ENCODE results near the gene TMEM132C.

The TMEM132C gene

GRCh38 chr12:128298091-128298748 lies 31.2 kb downstream of the TMEM132C start:
- TF ChIP-seq TAF1 (IDR thresholded peaks at IDR 0.05; ENCODE audit: borderline replicate concordance, insufficient read depth, low read length) (no peak), REST (IDR thresholded peaks at IDR 0.05; ENCODE audit: insufficient read depth in 1 of 2, low read depth in 2 of 2, low read length in 2 of 2) (no peak), POLR2AphosphoS5 (IDR thresholded peaks at IDR 0.05; ENCODE audit: low read depth, low read length) (no peak), FOXP2 (optimal IDR thresholded peaks at IDR 0.05; ENCODE audit: borderline replicate concordance, extremely low read depth, extremely low read length, insufficient read depth) (no peak), SIN3A (IDR thresholded peaks at IDR 0.05; ENCODE audit: borderline replicate concordance, insufficient read depth, low read length) (no peak)

- TF ChIP-seq TAF1 (IDR thresholded peaks at IDR 0.05; ENCODE audit: borderline replicate concordance, insufficient read depth, low read length) (no peak), SIN3A (IDR thresholded peaks at IDR 0.05; ENCODE audit: borderline replicate concordance, insufficient read depth, low read length) (no peak), REST (IDR thresholded peaks at IDR 0.05; ENCODE audit: insufficient read depth in 1 of 2, low read depth in 2 of 2, low read length in 2 of 2) (no peak), POLR2AphosphoS5 (IDR thresholded peaks at IDR 0.05; ENCODE audit: low read depth, low read length) (no peak), FOXP2 (optimal IDR thresholded peaks at IDR 0.05; ENCODE audit: borderline replicate concordance, extremely low read depth, extremely low read length, insufficient read depth) (no peak)
Measured at GRCh38 chr12:128305336-128305892, 38.4 kb downstream of the TMEM132C start.

- TF ChIP-seq POLR2AphosphoS5 (IDR thresholded peaks at IDR 0.05; ENCODE audit: low read depth, low read length) (no peak), TAF1 (IDR thresholded peaks at IDR 0.05; ENCODE audit: borderline replicate concordance, insufficient read depth, low read length) (no peak), REST (IDR thresholded peaks at IDR 0.05; ENCODE audit: insufficient read depth in 1 of 2, low read depth in 2 of 2, low read length in 2 of 2) (no peak), SIN3A (IDR thresholded peaks at IDR 0.05; ENCODE audit: borderline replicate concordance, insufficient read depth, low read length) (no peak), FOXP2 (optimal IDR thresholded peaks at IDR 0.05; ENCODE audit: borderline replicate concordance, extremely low read depth, extremely low read length, insufficient read depth) (no peak)
Measured at GRCh38 chr12:128307791-128308190, 40.8 kb downstream of the TMEM132C start.

- TF ChIP-seq REST (IDR thresholded peaks at IDR 0.05; ENCODE audit: insufficient read depth in 1 of 2, low read depth in 2 of 2, low read length in 2 of 2) (no peak), SIN3A (IDR thresholded peaks at IDR 0.05; ENCODE audit: borderline replicate concordance, insufficient read depth, low read length) (no peak), TAF1 (IDR thresholded peaks at IDR 0.05; ENCODE audit: borderline replicate concordance, insufficient read depth, low read length) (no peak), POLR2AphosphoS5 (IDR thresholded peaks at IDR 0.05; ENCODE audit: low read depth, low read length) (no peak), FOXP2 (optimal IDR thresholded peaks at IDR 0.05; ENCODE audit: borderline replicate concordance, extremely low read depth, extremely low read length, insufficient read depth) (no peak)
Measured at GRCh38 chr12:128312661-128313060, 45.7 kb downstream of the TMEM132C start.
